HL-60 (cell line): Measurements from ENCODE around the gene METTL3.

Source experiments
- CTCF ChIP-seq: IDR thresholded peaks from one replicate; pipeline ENCODE4 v1.5.1; 2011; ENCODE audit warnings: low read length, control low read depth, inconsistent platforms; ENCODE audit not compliant: insufficient read depth
- POLR2AphosphoS5 ChIP-seq: IDR thresholded peaks from 2 replicates; pipeline ENCODE4 v1.6.1; 2012; ENCODE audit warnings: low read depth

DNA sequence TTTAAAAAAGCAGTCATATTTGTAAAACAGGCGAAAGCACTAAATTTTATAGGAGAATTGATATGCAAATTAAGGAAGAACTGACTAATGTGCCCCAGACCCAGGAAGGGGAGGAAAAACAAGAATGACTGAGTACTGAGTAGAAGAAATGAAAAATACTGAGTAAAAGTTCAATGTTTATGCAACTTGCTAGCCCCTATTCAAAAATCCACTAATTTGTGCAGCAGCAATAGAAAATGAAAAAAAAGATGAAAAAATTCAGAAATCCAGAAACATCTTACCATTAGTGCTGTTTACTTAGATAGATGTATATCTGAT is 61.3 kb downstream of the METTL3 start:
- TF ChIP-seq CTCF = no peak
- no peak for TF ChIP-seq POLR2AphosphoS5
